GM23248 (cell line): Measurements from ENCODE around the gene SMYD3.

ENCODE experiments used
- EZH2 ChIP-seq: fragments of 200-600 bp; sonication (generic); IDR thresholded peaks from 2 replicates; pipeline ENCODE4 v1.6.1; 2018; ENCODE audit warnings: antibody characterized with exemption, mild to moderate bottlenecking; ENCODE audit not compliant: insufficient read depth, poor library complexity, severe bottlenecking
- EZH2phosphoT487 ChIP-seq: fragments of 200-600 bp; sonication (generic); IDR thresholded peaks from 2 replicates; pipeline ENCODE4 v1.6.1; 2018; ENCODE audit warnings: antibody characterized with exemption, moderate library complexity, mild to moderate bottlenecking, low read depth; ENCODE audit not compliant: insufficient read depth

DNA sequence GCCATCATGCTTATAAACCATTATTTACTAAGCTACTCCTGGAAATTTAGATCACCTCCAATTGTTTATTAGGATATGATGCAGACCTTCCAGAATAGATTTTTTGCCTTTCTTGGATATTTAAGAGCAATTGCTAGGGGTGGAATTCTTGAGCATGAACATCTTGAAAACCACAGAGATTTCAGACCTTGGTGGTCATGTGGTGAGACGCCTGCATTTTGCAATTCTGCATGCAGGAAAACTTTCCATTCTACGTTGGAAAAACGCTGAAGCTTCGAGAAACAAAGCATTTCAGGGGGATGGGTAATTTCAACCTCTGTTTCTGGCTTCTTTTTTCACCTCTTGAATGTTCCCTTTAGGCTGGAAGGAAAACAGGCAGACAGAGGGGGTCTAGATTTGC is 756.0 kb downstream of the SMYD3 start:
- TF ChIP-seq EZH2phosphoT487: no peak
- no peak for TF ChIP-seq EZH2
